Heart left ventricle (tissue), 13 donors: ENCODE measurements around the gene PPFIBP1.

ENCODE experiments used
- POLR2A ChIP-seq, 2 donors: fragments of 450-650 bp; IDR thresholded peaks; one replicate each; pipeline ENCODE4 v1.6.1; 2017; ENCODE audit warnings: antibody characterized with exemption in 2 of 2, mild to moderate bottlenecking in 2 of 2, moderate library complexity in 2 of 2
- TF ChIP-seq, protein P1 (sequence below), 12 donors: fragments of 200-600 bp; sonication (generic) in 4 of 12; IDR thresholded peaks; one replicate each; pipeline versions ENCODE4 v1.5.0 to v1.8.0; 2018 to 2022; ENCODE audit warnings: antibody characterized with exemption in 12 of 12, mild to moderate bottlenecking in 5 of 12
- donor health status: ischemic (EF 13 %, LVEDD 7.1; RV severe dilation, severe dysfunction).
- donor health status: DM: no; HTN: yes; CAD: no.
- donor health status: DM: no; HTN: no; CAD: no.
- donor health status: ischemic (EF 25% LVEDD 6.9; RV normal size, moderate dysfunction).
- donor health status: ischemic (EF 25% LVEDD 5.7; RV mildly dilated, moderate dysfunction).
- donor health status: ischemic (EF 35%, LVEDD 5.7; RV mildly dilated, moderate dysfunction).
- donor health status: nonischemic (EF 11% LVEDD 7.7; RV severe dilation, severe dysfunction).
- donor health status: DM: yes; HTN: yes; CAD: no.
- donor health status: PGD.
- donor health status: ischemic (EF 29% LVEDD 5.4; RV normal size, mild dysfunction).
- donor health status: nonischemic (EF 23%, LVEDD 6.1; RV moderate dilation, normal function).

DNA sequence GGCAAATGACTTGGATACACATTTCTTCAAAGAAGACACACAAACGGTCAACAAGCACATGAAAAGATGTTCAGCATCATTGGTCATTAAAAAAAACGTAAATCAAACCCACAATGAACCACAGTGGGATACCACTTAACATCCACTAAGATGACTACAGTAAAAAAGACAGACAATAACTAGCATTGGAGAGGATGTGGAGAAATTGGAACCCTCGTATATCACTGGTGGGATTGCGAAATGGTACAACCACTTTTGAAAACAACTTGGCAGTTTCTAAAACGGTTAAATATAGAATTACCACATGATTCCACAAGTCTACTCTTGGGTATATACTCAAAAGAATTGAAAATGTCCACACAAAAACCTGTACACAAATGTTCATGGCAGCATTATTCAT lies 25.2 kb upstream of the PPFIBP1 start:
- TF ChIP-seq, protein P1, sequence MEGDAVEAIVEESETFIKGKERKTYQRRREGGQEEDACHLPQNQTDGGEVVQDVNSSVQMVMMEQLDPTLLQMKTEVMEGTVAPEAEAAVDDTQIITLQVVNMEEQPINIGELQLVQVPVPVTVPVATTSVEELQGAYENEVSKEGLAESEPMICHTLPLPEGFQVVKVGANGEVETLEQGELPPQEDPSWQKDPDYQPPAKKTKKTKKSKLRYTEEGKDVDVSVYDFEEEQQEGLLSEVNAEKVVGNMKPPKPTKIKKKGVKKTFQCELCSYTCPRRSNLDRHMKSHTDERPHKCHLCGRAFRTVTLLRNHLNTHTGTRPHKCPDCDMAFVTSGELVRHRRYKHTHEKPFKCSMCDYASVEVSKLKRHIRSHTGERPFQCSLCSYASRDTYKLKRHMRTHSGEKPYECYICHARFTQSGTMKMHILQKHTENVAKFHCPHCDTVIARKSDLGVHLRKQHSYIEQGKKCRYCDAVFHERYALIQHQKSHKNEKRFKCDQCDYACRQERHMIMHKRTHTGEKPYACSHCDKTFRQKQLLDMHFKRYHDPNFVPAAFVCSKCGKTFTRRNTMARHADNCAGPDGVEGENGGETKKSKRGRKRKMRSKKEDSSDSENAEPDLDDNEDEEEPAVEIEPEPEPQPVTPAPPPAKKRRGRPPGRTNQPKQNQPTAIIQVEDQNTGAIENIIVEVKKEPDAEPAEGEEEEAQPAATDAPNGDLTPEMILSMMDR (IDR thresholded peaks at IDR 0.05), result no peak
- no peak for TF ChIP-seq POLR2A (IDR thresholded peaks at IDR 0.05)
